Left lung (tissue), 10 donors: ENCODE results near the gene ADRA2C. TPM values are rescaled to one million over a fixed set of nuclear protein-coding genes. Genes with fewer than 3 reads are reported as not detected.
A peak's percentile ranks its signal among the peaks of the same experiment; 100 is the strongest.

Experiments used
- ATAC-seq: fragments of 200-7000 bp; cut with Tn5 transposase; one replicate; pipeline ENCODE4 v1.9.1; 2020; ENCODE audit warnings: moderate library complexity
- DNase-seq, 4 donors: peaks; one replicate each; pipeline ENCODE4 v3.0.0-alpha.2; 2013 to 2020
- H3K27ac ChIP-seq, 2 donors: fragments of 200-600 bp; sonication (generic) in 1 of 2; one replicate each; pipeline versions ENCODE4 v1.5.0 to v1.8.0; 2020 to 2021
- H3K27me3 ChIP-seq, 2 donors: fragments of 200-600 bp; sonication (generic) in 1 of 2; one replicate each; pipeline versions ENCODE4 v1.5.0 to v1.8.0; 2020 to 2021
- H3K36me3 ChIP-seq, 2 donors: fragments of 200-600 bp; sonication (generic) in 1 of 2; one replicate each; pipeline versions ENCODE4 v1.5.0 to v1.8.0; 2020 to 2021
- H3K4me1 ChIP-seq, 2 donors: fragments of 200-600 bp; one replicate each; pipeline ENCODE4 v1.8.0; 2021
- H3K4me3 ChIP-seq, 2 donors: fragments of 200-600 bp; sonication (generic) in 1 of 2; one replicate each; pipeline versions ENCODE4 v1.5.0 to v1.8.0; 2020 to 2021; ENCODE audit warnings: mild to moderate bottlenecking in 1 of 2
- H3K9me3 ChIP-seq, 2 donors: fragments of 200-600 bp; sonication (generic) in 1 of 2; one replicate each; pipeline versions ENCODE4 v1.5.0 to v1.8.0; 2020 to 2021
- CTCF ChIP-seq, 2 donors: fragments of 200-600 bp; sonication (generic) in 1 of 2; IDR thresholded peaks; one replicate each; pipeline versions ENCODE4 v1.5.0 to v1.8.0; 2021; ENCODE audit warnings: antibody characterized with exemption in 2 of 2
- intact Hi-C, 2 donors: fragments of 100-400 bp; cut with DNase I; formaldehyde crosslinking; loops; one replicate each; pipeline versions ENCODE4 v1.11.2 to v1.14.2; 2022
- polyA plus RNA-seq, 6 donors: library from polyadenylated mRNA; unstranded; fragments of 120-200 nt; gene quantifications; one replicate each; pipeline ENCODE4 v1.2.1, GENCODE V29; 2013; ENCODE audit not compliant: insufficient read length in 6 of 6
- total RNA-seq, 2 donors: library from RNA; stranded (reverse); fragmentation: NEBNext Ultra II Directional; extraction: Animal tissue kit (Norgen Biotek cat#: 25700); gene quantifications; one replicate each; pipeline ENCODE4 v1.2.1, GENCODE V29; 2021
- donor health status: DM: no; HTN: yes; CAD: no.
- donor health status: DM: no; HTN: no; CAD: no.

ADRA2C gene
- total and polyA plus RNA-seq, 8 donors = 0.63 to 3.2 (median 0.85) TPM

GRCh38 chr4:3722446-3723231 is 43.5 kb upstream of the ADRA2C start:
- Histone ChIP-seq H3K4me1 (no peaks in the 10 kb centered on the region), H3K27me3 (peaks cover 15 to 85% of the 10 kb centered on the region in 2 donors), H3K4me3 (no peak overlapping the region), H3K9me3 (peaks cover 0 to 12% of the 10 kb centered on the region in 2 donors), H3K36me3 (no peaks in the 10 kb centered on the region), H3K27ac (no peak overlapping the region)
- DNase-seq (peak in 1 of 4 donors; percentile 67), ATAC-seq (no peak)
- TF ChIP-seq CTCF (IDR thresholded peaks at IDR 0.05) = no peak
- intact Hi-C loops = no loop called here

- no peak overlapping the region for H3K4me3 ChIP-seq
- peaks cover 15 to 87% of the 10 kb centered on the region in 2 donors for H3K27me3 ChIP-seq
- ATAC-seq (no peak), DNase-seq (peak in 1 of 4 donors; percentile 49)
- no peaks in the 10 kb centered on the region for H3K36me3 ChIP-seq
- H3K27ac ChIP-seq = no peak overlapping the region
- intact Hi-C loops = no loop called here
- no peaks in the 10 kb centered on the region for H3K4me1 ChIP-seq
- peaks cover 0 to 7% of the 10 kb centered on the region in 2 donors for H3K9me3 ChIP-seq
- TF ChIP-seq CTCF (IDR thresholded peaks at IDR 0.05) = no peak
These were observed 42.9 kb upstream of the ADRA2C start for GRCh38 chr4:3723232-3723642.

- H3K9me3 ChIP-seq = no peaks in the 10 kb centered on the region
- ATAC-seq (no peak), DNase-seq (no peak)
- no peak overlapping the region for H3K27ac ChIP-seq
- no peaks in the 10 kb centered on the region for H3K4me1 ChIP-seq
- H3K36me3 ChIP-seq = no peaks in the 10 kb centered on the region
- peaks cover 15 to 89% of the 10 kb centered on the region in 2 donors for H3K27me3 ChIP-seq
- TF ChIP-seq CTCF (IDR thresholded peaks at IDR 0.05) = no peak
- intact Hi-C loops = no loop called here
- no peak overlapping the region for H3K4me3 ChIP-seq
These were observed 41.6 kb upstream of the ADRA2C start for GRCh38 chr4:3724319-3725231.

- Histone ChIP-seq H3K9me3 (no peaks in the 10 kb centered on the region), H3K27me3 (peaks cover 15 to 86% of the 10 kb centered on the region in 2 donors), H3K4me3 (no peak overlapping the region), H3K27ac (no peak overlapping the region), H3K36me3 (no peaks in the 10 kb centered on the region), H3K4me1 (no peaks in the 10 kb centered on the region)
- DNase-seq (no peak), ATAC-seq (no peak)
- TF ChIP-seq CTCF (IDR thresholded peaks at IDR 0.05) = no peak
- intact Hi-C loops = no loop called here
These were observed 40.0 kb upstream of the ADRA2C start for GRCh38 chr4:3725936-3726870.
